Erythroblast (primary cell): Measurements from ENCODE around the gene KANSL2.
"Not testable (repeated sequence)": the region's sequence is repeated elsewhere in the genome, so short reads cannot be mapped to it uniquely, and the experiment has no call there.

ENCODE experiments used
- DNase-seq, 2 experiments: peaks; one replicate each; lab custom pipeline; 2025; lab: John Stamatoyannopoulos, UW
- GATA1 ChIP-seq: IDR thresholded peaks from 2 replicates; pipeline ENCODE4 v1.6.1; 2011; ENCODE audit warnings: low read depth, mild to moderate bottlenecking, control low read depth, low read length, moderate library complexity
- POLR2A ChIP-seq: IDR thresholded peaks from 2 replicates; pipeline ENCODE4 v1.6.1; 2011; ENCODE audit warnings: mild to moderate bottlenecking, low read length

The KANSL2 gene

DNA sequence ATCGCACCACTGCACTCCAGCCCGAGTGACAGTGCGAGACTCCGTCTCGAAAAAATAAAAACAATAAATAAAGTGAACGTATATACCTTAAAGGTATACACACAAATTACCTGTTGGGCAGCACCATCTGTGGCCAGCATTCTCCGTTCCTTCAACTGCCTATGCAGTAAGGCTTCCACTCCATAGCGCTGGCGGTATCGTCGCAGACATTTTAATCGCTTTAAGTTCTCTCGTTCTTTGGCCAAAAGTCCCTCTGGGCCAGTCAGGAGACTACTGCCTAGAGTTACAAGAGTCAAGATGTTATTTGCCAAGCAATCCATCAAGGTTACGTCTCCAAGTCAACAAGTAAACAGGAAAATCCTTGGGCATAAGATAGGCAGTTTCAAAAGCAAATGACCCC is 13.0 kb downstream of the KANSL2 start:
- DNase-seq: no peak
- TF ChIP-seq POLR2A (no peak), GATA1 (no peak)

- TF ChIP-seq POLR2A (no peak), GATA1 (no peak)
- DNase-seq: no peak
These were observed 22.2 kb downstream of the KANSL2 start for GRCh38 chr12:48659863-48660262.

DNA sequence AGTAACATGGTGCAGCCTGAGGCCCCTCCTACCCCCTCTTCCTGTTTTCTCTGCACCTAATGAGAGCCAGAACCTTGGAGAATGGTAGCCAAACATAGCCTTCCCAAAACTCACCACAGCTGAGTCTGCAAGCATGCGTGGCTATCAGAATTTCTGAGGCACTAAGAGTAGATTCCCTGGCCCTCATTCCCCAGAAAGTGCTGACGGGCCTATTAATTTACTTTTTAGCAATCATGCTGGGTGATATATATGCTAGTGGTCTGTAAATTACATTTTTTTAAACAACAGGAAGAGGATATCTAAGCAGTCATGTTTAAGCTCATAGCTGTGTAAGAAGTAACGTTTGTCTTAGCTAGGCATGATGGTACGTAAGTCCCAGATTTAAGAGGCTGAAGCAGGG is 30.4 kb downstream of the KANSL2 start:
- TF ChIP-seq POLR2A (no peak), GATA1 (no peak)
- DNase-seq: no peak

DNA sequence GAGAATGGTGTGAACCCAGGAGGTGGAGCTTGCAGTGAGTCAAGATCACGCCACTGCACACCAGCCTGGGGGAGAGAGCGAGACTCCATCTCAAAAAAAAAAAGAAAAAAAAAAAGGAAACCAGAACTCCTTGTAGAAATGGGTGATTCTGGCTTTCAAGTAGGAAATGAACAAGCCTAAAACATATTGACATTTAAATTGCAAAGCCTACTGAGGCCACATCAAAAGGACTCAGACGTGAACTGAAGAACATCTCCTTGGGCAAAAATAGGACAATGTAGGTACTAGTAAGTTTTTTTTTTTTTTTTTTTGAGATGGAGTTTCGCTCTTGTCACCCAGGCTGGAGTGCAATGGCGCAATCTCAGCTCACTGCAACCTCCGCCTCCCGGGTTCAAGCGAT is 36.7 kb downstream of the KANSL2 start:
- not testable (repeated sequence) for DNase-seq

- no peak for DNase-seq
- TF ChIP-seq GATA1: no peak
- no peak for TF ChIP-seq POLR2A
These were observed 39.0 kb downstream of the KANSL2 start for GRCh38 chr12:48643011-48643410.

GRCh38 chr12:48641752-48642555 is 40.1 kb downstream of the KANSL2 start:
- DNase-seq: not testable (repeated sequence)

DNA sequence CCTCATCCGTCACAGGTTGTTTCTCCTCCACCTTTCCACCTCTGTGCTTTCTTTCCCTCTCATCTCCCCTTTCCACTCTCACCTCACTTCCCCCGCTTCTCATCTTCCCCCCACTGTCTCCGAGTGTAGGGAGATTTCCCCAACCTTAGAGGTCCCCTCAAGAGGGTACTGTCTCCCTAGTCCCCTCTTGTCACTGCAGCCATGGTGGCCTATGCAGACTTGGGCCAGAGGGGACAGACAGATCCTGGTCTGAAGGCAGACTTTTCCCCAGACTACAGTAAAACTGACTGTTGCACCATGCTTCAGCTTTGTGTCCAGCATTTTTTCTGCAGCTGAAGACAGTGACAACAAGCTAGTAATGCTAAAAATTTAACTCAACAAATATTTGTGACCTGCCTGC is 41.2 kb downstream of the KANSL2 start:
- TF ChIP-seq POLR2A: no peak
- TF ChIP-seq GATA1: no peak
- DNase-seq: no peak

DNA sequence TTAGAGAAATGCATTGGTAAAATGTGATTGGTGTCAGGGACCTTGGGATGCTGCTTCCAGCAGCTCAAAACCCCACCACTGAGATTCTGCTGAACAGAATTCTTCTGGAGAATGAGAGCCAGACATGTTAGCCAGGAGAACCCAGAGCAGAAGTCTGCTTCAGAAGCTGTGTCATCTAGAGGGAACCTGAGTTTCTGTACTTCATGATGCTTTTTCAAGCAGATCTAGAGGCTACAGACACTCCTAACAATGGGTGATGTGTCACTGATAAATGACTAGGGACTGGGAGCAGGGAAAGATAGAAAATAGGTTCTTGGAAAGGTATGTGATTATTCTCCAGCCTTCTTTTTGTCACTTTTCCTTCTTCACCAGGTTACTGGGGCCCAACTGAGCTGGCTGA is 41.6 kb downstream of the KANSL2 start:
- no peak for DNase-seq
- TF ChIP-seq POLR2A: no peak
- TF ChIP-seq GATA1: no peak

GRCh38 chr12:48631071-48631470 is 51.0 kb downstream of the KANSL2 start:
- no peak for DNase-seq
- TF ChIP-seq POLR2A (no peak), GATA1 (no peak)

GRCh38 chr12:48630346-48630745 is 51.7 kb downstream of the KANSL2 start:
- DNase-seq: no peak
- TF ChIP-seq POLR2A (no peak), GATA1 (no peak)

- TF ChIP-seq POLR2A (no peak), GATA1 (no peak)
- DNase-seq: no peak
These were observed 52.5 kb downstream of the KANSL2 start for GRCh38 chr12:48629541-48629940.

DNA sequence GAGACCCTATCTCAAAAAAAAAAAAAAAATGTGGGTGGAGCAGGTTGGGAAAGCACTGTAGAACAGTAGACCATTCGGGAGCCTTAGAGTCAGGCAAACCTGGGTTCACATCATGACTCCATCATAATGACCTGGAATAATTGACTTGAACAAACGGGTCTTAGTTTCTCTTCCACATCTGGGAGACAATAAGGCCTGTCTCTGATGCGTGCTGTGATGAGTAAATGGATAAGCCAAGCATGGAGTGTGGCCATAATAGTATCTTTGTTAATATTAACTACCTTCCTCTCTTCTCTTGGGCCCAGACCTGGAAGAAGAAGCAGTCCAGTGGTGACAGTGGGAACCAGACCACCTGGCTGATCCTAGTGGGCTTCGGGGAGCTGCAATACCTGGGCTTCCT is 54.5 kb downstream of the KANSL2 start:
- no peak for DNase-seq
- no peak for TF ChIP-seq GATA1

GRCh38 chr12:48622997-48623396 is 59.0 kb downstream of the KANSL2 start:
- not testable (repeated sequence) for DNase-seq

GRCh38 chr12:48618541-48618940 is 63.5 kb downstream of the KANSL2 start:
- TF ChIP-seq GATA1 (no peak), POLR2A (no peak)
- peak; percentile 66 to 82 for DNase-seq

GRCh38 chr12:48615681-48616080 is 66.4 kb downstream of the KANSL2 start:
- DNase-seq: no peak
- no peak for TF ChIP-seq GATA1
- TF ChIP-seq POLR2A: no peak
